GM18508 (cell line): Measurements from ENCODE around the gene EIF4H.
"Not testable (repeated sequence)": the region's sequence is repeated elsewhere in the genome, so short reads cannot be mapped to it uniquely, and the experiment has no call there.

Source experiments
- ATAC-seq: cut with Tn5 transposase; IDR thresholded peaks from one replicate; pipeline ENCODE4 v1.9.1; 2021; ENCODE audit warnings: moderate number of reproducible peaks; ENCODE audit not compliant: insufficient read depth, unreplicated experiment

Gene EIF4H

DNA sequence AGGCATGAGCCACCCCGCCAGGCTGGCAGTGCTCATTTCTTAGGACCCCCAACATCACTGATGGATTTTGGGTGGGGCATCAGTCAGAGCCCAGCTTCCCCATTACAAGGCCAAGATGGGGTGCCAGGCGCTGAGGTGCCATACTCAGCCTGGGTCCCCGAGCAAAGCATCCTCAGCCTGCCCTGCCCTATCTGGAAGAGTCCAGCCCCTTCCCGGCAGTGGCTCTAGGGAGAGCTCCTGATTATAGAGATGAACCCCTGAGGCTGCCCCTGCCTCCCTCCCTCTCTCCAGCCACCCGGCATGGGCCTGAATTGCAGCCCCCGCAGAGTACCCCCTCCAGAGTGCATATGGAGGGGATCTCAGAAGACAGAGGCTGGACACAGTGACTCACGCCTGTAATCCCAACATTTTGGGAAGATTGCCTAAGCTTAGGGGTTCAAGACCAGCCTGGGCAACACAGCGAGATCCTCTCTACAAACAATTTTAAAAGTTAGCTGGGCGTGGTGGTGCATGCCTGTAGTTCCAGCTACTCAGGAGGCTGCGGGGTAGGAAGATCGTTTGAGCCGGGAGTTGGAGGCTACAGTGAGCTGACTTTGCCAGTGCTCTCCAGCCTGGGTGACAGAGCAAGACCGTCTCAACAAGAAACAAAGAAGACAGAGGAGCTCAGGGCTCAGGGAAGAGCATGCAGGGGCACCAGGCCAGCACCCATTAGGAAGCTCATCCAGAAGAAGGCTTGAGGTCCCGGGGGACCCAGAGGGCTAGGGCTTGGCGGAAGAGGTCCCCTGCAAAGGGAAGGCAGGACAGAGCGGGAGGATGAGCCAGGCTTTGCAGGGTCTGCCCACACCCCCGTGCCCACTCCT lies 48.9 kb downstream of the EIF4H start:
- ATAC-seq = no peak

DNA sequence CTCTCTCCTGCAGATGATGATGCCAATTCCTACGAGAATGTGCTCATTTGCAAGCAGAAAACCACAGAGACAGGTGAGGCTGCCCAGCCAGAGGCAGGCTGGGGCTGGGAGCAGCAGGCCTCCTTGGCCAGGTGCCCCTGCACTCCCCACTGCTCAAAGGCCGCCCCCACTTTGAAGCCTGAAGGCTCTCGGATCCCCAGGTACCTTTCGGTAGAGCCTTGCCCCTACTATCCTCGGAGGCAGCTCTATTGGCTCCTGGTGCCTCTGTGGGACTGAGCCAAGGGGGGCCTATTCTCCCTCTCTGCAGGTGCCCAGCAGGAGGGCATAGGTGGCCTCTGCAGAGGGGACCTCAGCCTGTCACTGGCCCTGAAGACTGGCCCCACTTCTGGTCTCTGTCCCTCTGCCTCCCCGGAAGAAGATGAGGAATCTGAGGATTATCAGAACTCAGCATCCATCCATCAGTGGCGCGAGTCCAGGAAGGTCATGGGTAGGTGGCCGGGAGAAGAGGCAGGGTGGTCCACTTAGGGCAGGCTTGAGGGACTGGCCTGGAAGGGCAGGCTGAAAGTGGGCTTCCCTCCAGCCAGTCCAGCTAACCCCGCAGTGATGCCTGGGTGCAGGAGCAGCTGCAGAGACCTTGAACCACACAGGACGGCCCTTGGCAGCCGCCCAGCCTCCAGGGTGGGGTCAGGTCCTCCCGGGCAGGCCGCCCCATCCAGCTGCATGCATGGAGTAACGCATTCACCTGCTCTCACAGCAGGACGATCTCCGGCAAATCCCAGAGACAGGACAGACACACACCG lies 49.8 kb downstream of the EIF4H start:
- ATAC-seq = no peak

DNA sequence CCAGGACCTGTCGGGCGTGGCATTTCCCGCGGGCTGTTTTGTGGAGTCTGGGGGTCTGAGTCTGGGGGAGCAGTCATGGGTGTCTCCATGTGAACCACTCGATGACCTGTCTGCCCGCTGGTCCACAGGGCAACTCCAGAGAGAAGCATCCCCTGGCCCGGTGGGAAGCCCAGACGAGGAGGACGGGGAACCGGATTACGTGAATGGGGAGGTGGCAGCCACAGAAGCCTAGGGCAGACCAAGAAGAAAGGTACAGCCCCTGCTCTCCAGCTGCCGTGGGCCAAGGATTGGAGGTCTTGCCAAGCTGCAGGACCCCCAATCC lies 50.3 kb downstream of the EIF4H start:
- ATAC-seq = no peak

DNA sequence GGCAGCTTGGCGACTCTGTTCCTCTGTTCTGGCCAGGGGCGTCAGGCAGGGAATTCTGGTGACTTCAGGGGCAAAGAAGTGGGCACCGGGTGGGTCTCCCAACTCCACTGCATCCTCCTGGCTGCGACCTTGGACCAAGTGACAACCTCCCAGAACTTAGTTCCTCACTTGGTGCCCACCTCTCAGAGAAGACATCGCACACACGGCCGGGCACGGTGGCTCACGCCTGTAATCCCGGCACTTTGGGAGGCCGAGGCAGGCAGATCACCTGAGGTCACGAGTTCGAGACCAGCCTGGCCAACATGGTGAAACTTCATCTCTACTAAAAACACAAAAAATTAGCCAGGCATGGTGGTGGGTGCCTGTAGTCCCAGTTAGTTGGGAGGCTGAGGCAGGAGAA lies 50.8 kb downstream of the EIF4H start:
- not testable (repeated sequence) for ATAC-seq

DNA sequence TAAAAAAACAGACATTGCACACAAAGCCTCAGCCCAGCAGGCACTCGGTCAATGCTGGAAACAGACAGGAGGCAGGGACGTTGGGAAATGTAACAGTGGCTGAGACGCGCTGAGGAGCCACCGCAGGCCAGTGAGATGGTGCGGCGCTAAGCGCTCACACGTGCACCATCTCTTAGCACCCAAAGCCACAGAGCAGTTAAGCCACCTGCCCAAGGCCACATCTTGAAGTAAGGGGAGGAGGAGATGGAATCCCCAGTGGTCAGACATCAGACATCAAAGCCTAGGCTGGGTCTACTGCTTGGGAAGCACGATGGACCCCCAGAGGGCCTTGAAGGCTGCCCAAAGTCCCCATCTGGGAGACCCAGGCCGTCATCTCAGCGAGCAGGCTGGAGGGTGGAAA lies 51.2 kb downstream of the EIF4H start:
- no peak for ATAC-seq

DNA sequence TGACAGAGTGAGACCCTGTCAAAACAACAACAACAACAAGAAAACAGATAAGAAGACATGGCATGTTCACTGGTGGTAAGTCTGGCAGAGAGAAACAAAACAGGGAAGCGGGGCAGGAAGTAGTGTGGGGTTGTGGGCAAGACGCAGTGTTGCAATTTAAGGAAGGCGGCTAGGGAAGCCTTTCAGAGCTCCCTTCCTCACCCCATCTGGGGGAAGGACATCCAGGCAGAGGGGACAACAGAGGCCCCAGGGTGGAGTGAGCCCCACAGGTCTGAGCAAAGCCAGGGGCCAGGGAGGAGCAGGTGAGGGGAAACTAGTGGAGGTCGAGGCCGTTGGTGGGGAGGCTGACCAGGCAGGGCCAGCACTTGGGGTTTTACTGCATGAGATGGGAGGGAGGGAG lies 52.5 kb downstream of the EIF4H start:
- no peak for ATAC-seq

DNA sequence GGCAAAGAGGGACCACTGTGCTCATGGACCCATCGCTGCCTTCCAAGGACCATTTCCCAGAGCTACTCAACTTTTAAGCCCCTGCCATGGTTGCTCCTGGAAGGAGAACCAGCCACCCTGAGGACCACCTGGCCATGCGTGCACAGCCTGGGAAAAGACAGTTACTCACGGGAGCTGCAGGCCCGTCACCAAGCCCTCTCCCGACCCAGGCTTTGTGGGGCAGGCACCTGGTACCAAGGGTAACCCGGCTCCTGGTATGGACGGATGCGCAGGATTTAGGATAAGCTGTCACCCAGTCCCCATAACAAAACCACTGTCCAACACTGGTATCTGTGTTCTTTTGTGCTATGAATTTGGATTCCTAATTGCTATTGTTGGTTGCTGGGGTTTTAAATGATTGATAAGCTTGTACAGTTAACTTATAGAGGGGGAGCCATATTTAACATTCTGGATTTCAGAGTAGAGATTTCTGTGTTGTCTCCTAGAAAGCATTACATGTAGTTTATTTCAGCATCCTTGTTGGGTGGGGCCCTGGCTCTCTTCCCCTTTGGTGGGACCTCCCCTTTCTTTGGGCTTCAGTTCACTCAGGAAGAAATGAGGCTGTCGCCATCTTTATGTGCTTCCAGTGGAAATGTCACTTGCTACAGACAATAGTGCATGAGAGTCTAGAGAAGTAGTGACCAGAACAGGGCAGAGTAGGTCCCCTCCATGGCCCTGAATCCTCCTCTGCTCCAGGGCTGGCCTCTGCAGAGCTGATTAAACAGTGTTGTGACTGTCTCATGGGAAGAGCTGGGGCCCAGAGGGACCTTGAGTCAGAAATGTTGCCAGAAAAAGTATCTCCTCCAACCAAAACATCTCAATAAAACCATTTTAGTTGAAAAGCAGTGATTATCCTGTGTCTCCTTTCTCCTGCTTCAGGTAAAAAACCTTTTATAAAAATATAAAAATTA lies 55.1 kb downstream of the EIF4H start:
- ATAC-seq = no peak

DNA sequence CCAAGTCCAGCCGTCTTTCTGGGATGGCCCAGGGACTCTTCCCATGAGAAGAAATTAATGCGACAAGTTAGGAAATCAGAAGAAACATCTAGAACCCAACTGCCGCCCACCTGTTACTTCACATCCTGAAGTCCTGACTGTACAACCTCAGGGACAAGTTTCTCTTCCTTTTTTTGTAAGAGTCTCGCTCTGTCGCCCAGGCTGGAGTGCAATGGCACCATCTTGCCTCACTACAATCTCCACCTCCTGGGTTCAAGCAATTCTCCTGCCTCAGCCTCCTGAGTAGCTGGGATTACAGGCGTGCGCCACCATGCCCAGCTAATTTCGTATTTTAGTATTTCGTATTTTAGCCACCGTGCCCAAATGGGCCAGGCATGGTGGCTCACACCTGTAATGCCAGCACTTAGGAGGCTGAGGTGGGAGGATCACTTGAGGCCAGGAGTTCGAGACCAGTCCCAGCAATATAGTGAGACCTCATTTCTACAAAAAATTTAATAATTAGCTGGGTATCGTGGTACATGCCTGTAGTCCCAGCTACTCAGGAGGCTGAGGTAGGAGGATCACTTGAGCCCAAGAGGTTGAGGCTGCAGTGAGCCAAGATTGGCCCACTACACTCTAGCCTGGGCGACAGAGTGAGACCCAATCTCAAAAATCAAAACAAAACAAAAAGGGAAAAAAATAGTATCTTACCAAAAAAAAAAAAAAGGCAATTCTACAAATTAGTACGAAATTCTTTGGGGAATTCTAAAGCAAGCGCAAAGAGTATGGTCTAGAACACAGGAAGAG lies 56.5 kb downstream of the EIF4H start:
- ATAC-seq = no peak

DNA sequence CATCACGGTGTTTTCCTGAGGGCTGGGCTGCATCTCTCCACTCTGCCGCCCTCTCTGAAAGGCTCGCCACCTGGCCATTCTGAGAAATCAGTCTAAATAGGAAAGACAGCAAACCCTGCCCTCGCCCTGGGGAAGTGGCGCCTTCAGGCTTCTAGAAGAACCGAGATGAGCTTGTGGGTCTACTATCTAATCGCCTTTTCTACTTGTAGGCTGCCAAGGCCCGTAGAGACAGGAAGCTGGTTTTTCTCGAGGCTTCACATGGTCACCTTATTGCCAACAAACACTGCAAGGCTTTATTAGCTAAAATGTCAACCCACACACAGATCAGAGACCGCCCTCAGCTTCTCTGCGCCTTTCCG lies 57.1 kb downstream of the EIF4H start:
- ATAC-seq = peak; percentile 46

DNA sequence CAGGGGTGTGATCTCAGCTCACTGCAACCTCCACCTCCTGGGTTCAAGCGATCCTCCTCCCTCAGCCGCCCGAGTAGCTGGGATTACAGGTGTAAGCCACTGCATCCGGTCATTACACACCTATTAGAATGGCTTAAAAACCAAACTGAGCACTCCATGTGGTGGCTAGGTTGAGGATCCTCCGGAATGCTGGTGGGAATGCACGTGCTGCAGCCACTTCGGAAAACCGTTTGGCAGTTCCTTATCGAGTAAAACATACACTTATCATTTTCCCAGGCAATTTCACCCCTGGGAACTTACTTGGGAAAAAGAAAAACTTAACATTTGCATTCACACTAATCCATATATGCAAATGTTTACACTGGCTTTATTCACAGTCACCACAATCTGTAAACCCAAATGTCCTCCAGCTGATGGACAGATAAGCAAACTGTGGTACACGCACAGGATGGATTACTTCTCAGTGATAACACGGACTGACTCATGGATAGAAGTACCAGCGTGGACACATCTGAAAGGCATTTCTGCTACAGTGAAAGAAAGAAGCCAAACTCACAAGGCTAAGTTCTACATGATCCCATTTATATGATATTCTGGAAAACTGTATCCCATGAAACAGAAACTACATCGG lies 59.6 kb downstream of the EIF4H start:
- no peak for ATAC-seq

DNA sequence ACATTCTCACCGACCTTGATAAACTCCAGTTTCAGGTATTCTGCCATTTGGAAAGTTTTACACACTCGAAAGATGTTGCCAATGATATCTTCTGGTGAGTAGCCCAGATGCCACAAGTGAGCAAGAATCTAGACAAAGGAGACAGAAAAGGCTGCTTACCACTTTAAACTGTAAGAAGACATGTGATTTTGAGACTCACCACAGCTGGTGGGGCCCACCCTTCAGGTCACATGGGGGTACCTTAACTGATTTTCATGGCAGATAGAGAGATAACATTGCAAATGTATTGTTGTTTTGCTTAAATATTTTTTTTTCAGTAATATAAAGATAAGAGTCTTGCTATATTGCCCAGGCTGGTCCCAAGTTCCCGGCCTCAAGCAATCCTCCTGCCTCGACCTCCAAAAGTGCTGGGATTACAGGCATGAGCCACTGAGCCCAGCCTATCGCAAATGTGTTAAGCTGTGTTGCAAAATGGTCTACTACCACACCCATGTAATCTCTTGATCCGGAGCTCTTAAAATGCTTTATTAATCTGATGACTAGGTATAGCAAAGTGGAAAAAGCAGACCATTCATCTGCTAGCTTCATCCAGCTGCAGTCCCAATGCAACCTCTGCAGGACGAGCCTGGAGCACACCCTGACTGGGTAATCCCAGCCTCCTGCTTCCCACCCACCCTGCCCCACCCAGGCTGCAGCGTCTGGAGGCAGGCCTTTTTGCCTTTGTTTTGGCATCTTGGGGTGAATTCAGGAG lies 61.5 kb downstream of the EIF4H start:
- no peak for ATAC-seq

DNA sequence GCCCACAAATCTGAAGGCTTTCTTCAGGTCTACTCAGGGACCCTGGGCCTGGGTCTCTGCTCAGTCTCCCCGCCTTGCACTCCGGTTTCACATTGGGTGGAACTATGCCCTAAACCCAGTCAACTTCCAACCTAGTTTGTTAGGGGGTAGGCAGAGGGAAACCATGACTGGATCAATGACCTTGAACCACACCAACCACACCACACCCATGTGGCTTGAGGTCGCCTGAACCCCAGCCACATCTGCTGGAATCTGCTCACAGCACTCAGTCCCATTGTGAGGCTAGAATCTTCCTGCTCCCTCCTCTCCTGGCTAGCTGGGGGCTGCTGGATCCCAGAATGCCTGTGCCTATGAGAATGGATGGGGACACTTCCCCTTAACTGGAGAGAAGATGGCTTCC lies 62.1 kb downstream of the EIF4H start:
- ATAC-seq = no peak

DNA sequence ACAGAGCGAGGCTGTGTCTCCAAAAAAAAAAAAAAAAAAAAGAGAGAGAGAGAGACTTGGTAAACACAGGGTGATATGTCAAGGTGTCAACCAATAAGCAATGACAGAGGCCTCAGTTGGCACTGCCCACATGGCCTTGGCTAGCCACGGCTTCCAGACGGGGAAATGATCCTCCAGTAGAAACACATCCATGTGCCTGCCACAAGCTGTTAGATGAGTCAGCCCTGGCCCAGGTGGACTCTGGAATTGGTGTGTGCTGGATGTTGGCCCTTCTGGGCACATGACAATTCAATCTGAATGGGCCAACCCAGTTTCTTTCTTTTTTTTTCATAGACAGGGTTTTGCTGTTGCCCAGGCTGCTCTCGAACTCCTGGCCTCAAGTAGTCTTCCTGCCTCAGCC lies 66.3 kb downstream of the EIF4H start:
- ATAC-seq = no peak

DNA sequence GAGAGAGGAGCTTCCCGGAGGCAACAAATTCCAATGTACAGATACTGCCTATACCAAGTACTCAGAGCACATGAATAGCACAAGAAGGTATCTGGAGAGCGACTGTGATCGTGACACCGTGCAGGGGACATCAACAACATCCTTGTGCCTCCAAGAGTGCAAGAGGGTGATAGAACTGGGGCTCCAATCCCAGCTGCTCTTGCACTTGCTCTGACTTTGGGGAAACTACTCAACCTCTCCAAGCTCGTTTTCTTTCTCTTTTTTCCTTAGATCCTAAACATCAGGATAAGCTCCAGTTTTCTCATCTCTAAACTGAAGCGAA lies 67.9 kb downstream of the EIF4H start:
- ATAC-seq = no peak

DNA sequence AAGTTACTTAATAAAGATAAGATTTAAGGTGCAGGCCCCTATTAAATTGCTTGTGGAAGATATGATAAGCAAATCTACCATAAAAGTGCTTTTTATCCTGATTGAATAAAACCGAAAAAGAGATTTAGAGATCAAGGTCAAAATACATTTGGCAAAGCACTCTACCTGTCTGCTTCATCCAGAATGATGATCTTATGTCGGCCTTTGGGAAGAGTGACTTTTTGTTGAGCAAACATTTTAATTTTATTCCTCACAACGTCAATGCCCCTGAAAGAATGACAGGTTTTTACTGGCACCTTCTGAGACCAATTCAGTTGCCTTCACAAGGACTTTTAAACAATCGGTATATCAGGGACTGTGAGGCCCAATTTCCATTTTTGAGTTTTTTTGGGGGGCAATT lies 72.3 kb downstream of the EIF4H start:
- no peak for ATAC-seq
